ENCODE results near the gene TFAP2E.
A peak's percentile ranks its signal among the peaks of the same experiment; 100 is the strongest.
"Not testable (repeated sequence)": the region's sequence is repeated elsewhere in the genome, so short reads cannot be mapped to it uniquely, and the experiment has no call there.

The TFAP2E gene

DNA sequence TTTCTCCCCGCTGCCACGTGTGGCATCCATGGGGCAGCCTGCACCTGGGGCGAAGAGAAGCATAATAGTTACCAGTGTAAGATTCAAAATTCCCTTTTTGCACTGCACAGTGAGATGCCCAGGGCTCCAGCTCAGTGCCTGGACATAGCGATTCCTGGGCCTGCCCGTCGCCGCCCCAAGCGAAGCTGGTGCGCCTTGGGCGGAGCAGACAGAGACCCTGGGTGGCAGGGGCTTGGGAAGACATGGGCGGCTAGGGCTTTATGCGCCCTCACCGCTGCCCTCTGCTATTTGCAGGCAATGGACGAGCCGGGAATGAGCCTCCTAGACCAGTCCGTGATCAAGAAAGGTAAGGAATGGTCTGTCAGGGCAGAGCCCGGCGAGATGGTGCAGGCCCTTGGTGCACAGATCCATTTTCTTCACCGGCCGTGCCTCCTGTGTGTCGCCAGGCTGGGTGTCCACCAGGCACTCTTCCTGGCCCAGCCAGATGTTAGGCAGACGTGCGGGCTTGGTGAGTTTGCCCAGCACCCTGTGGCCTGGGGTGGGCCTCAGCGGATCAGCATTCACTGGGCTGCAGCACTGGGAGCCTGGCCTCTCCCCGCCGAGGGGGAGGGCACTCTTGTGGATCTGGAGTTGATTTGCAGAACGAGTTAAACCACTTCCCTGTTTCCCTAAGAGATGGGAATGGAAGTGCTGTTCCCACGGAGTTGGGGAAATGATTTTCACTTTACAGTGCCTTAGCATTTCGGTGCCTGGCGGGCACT is 1.7 kb downstream of the TFAP2E start:
- DNase-seq, result peak; percentile 53 to 88

DNA sequence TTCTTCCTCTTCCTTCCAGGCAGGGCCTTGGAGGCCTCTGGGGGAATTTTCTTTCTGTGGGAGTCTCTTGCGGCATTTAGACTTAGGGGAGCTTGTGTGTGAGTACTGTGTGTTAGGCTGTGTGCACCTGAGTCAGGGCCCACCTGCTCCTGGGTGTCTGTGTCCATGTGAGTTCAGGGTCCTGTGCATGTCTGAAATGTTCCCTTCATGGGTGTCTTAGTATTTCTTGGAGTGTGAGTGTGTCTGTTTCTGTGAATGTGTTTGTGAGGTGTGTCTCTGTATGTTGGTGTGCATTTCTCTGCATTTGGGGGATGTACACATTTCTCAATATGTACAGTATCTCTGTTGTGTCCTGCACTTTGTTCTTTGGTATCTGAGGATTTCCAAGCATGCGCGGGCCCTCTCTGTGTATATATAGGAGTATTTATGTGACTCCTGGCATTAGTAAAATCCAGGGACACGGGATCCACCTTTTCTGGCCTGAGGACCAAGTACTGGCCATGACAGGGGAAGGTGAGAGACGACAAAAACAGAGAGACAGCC is 2.4 kb downstream of the TFAP2E start:
- DNase-seq, result no peak

DNA sequence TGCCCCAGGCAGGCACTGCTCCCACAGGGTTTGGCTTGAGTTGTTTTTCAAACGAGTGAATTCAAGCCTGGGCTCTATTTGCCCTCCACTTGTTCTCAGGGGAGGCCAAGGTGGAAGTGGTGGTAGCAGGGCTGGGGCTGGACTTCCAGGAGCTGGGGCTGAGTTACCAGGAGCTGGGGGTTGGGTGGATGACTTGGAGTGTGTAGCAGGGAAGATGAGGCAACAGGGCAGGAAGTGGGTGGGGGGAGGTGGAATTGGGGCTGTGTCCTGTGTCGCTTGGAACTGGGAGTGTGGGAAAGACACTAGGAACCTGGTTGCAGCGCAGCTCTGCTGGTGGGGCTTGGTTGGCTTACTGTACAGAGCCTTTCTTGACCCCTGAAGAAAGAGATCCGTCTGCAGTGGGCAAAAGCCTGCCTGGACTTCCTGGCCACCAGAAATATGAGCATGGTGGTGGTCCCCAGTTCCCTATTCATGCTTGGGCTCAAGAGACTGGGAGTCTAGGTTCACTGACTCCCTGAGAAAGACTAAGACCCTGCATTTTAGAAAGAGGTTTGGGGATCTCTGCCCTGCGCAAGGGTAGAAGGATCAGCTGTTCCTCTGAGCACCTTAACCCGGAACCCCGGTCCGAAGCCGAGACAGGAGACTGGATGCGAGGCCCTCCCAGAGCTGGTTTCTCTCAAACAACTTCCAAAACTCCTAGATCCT is 3.1 kb downstream of the TFAP2E start:
- no peak for DNase-seq

DNA sequence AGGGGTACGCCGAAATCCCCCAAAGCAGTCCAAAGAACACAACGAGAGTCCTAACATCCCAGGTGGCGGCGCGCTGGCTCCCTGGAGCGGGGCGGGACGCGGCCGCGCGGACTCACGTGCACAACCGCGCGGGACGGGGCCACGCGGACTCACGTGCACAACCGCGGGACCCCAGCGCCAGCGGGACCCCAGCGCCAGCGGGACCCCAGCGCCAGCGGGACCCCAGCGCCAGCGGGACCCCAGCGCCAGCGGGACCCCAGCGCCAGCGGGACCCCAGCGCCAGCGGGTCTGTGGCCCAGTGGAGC is 3.6 kb downstream of the TFAP2E start:
- DNase-seq, result not testable (repeated sequence)

DNA sequence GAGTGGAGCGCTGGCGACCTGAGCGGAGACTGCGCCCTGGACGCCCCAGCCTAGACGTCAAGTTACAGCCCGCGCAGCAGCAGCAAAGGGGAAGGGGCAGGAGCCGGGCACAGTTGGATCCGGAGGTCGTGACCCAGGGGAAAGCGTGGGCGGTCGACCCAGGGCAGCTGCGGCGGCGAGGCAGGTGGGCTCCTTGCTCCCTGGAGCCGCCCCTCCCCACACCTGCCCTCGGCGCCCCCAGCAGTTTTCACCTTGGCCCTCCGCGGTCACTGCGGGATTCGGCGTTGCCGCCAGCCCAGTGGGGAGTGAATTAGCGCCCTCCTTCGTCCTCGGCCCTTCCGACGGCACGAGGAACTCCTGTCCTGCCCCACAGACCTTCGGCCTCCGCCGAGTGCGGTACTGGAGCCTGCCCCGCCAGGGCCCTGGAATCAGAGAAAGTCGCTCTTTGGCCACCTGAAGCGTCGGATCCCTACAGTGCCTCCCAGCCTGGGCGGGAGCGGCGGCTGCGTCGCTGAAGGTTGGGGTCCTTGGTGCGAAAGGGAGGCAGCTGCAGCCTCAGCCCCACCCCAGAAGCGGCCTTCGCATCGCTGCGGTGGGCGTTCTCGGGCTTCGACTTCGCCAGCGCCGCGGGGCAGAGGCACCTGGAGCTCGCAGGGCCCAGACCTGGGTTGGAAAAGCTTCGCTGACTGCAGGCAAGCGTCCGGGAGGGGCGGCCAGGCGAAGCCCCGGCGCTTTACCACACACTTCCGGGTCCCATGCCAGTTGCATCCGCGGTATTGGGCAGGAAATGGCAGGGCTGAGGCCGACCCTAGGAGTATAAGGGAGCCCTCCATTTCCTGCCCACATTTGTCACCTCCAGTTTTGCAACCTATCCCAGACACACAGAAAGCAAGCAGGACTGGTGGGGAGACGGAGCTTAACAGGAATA is 4.2 kb downstream of the TFAP2E start:
- peak in 1 of 2 experiments; percentile 65 for DNase-seq

DNA sequence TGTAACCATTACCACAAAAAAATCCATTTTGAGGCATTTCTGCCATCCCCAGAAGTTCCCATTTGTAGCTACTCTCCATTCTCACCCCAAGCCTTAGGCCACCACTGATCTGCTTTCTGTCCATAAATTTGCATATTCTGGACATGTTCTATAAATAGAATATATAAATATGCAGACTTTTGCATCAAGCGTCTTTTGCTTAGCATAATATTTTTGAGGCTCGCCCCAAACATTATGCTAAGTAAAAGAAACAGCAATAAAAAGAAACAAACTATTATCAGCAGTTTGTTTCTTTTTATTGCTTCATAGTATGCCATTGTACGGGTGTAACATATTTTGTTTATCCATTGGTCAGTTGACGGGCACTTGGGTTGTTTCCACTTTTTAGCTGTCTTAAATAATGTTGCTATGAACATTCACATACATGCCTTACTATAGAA is 7.9 kb downstream of the TFAP2E start:
- DNase-seq, result peak in 1 of 2 experiments; percentile 72

DNA sequence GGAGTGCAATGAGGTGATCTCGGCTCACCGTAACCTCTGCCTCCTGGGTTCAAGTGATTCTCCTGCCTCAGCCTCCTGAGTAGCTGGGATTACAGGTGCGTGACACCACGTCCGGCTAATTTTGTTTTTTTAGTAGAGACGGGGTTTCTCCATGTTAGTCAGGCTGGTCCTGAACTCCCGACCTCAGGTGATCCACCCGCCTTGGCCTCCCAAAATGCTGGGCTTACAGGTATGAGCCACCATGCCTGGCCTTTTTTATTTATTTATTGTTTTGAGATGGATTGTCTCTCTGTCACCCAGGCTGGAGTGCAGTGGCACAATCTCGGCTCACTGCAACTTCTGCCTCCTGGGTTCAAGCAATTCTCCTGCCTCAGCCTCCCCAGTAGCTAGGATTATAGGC is 8.5 kb downstream of the TFAP2E start:
- DNase-seq, result not testable (repeated sequence)

DNA sequence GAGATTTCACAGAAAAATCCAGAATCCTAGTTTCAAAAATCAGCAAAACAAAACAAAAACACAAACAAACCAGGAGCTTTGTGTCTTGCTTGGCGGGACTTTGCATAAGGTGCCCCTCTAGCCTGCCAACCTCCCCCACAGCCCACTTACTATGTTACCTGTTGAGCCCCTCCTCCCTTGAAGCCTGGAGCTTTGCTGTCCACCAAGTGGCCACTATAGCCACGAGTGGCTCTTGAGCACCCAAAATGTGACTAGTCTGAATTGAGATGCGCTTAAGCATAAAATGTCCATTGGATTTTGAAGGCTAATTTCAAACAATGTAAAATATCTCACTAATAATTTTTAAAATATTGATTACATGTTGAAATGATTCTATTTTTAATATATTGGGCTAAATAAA is 12.2 kb downstream of the TFAP2E start:
- DNase-seq, result no peak

DNA sequence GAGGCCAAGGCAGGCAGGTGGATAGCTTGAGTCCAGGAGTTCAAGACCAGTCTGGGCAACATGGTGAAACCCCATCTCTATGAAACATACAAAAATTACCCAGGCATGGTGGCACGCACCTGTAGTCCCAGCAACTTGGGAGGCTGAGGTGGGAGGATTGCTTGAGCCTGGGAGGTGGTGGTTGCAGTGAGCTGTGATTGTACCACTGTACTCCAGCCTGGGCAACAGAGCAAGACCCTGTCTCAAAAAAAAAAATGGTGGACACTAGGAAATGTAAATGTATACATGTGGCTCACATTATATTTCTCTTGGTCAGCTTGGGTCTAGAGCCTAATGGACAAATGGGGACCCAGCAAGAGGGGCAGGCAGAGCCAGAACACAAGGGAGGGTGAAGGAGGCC is 12.7 kb downstream of the TFAP2E start:
- not testable (repeated sequence) for DNase-seq

DNA sequence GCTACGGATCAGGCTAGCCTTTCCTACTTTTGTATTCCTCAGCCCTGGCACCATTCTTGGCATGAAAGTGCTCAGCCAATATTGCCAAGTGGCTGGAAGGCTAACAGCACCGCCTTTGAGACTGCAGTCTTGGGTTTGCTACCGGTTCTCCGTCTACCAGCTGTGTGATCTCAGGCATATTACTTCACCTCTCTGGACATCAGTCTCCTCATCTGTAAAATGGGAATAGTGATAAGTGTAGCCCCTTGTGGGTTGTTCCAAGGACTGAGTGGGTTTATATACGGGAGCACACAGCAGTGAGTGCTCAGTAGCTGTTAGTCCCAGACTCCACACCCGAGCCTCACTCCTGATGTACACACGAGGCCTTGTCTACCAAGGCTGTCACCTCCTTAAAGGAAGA is 13.7 kb downstream of the TFAP2E start:
- no peak for DNase-seq

DNA sequence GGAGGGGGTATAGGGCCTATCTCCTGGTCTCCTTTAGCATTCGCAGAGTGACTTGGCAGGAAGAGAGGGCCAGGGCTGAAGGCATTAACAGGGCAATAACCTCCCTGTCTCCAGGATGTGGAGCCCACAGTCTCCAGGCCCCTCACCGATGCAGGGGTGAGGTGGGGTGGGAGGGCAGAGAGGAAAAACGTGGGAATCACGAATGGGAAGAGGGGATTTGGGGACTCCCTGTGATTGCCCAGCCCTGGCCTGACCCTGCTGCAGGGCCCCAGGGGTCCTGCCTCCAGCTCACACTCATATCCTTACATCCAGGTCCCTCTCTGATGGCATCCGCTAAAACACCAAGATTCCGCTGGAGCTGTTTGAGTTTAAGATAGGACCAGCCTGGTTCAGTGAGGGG is 14.6 kb downstream of the TFAP2E start:
- DNase-seq, result no peak

DNA sequence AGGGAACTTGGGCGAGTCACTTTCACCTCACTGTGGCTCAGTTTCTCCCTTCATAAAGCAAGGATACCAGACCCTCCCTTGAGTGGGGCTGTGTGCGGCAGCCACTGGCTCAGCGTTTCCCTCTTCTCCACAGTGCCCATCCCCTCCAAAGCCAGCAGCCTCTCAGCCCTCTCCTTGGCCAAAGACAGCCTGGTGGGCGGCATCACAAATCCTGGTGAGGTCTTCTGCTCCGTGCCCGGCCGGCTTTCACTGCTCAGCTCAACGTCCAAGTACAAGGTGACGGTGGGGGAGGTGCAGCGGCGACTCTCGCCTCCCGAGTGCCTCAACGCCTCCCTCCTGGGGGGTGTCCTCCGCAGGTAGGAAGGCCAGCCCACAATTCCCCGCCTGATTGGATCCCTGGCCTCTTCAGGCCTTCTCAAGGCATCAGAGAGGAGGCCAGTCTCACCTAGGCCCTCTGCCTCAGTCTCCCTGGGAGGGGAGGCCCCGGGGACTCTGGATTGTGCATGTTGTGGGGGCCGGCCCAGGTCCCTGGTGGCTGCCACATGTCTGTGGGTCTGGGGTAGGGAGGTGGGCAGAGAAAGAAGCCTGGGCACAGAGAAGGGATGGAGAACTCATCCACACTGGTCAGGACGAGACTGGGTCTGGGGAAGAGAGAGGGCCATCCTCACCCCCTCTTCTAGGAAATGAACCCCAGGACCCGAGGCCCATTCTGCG is 15.2 kb downstream of the TFAP2E start:
- no peak for DNase-seq

DNA sequence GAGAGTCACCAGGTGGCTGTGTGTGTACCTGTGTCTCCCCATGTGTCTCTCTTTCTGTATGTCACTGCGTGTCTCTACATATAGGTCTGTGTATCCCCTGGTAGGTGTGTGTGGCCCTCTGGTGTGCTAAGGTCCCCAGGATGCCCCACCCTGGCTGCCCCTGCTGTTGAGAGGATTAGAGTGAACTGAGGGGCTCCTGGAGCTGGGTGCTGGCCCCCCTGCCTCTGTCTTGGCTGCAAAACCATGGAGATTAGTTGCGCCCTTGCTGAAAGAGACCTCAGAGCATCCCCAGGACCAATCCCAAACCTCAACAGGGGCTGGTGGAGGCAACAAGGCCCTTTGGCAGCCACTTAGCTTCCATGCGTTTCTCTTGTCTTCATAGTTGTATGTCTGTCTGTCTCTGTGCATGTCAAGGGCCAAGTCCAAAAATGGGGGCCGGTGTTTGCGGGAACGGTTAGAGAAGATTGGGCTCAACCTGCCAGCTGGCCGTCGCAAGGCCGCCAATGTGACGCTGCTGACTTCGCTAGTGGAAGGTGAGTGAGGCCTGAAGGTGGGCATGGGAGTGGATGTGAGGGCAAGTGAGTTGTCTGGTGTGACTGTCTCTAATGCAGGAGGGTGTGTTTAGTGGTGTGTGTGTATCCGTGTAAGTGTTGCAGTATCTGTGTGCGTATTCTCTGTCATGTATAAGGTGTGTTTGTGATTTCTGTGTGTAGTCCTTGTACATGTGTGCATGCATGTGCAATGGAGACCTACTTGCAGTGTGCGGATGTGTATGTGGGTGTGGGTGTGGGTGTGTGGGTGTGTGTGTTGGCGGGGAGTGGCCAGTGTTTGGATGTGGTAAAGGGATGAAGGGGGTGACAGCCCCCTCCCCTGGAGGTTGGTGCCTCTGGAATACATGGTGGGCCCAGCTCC is 16.7 kb downstream of the TFAP2E start:
- no peak for DNase-seq

DNA sequence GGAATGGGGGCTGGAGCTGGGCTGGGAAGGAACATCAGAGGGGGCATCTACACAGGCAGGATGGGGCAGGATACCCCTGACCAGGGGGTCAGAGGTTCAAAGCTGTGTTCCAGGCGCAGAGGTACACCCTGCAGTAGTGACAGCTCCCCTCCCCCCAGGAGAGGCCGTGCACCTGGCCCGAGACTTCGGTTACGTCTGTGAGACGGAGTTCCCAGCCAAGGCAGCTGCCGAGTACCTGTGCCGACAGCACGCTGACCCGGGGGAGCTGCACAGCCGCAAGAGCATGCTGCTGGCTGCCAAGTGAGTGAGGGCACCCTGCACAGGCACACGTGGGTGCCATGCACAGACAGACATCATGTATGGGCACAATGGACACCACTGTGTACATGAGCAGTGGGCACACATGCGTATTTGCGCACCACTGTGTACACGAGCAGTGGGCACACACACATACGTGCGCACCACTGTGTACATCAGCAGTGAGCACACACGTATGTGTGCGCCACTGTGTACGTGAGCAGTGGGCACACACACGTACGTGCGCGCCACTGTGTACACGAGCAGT is 17.4 kb downstream of the TFAP2E start:
- no peak for DNase-seq

DNA sequence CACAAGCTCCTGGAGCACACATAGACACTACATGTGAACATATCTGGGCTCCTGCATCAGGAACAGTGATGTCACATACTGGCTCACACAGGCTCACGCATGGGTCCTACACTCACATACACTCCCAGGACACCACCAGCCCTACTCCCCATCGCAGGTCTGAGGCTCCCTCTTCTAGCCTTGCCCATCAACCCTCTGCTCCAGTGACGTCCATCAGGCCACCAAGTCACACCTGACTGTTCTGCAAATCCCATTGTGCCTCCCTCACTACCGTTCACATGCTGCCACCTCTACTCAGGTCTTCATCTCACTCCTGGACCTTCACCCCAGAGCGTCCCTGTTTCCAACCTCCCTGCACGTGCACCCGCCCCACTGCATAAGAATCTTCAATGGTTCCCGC is 18.1 kb downstream of the TFAP2E start:
- no peak for DNase-seq

DNA sequence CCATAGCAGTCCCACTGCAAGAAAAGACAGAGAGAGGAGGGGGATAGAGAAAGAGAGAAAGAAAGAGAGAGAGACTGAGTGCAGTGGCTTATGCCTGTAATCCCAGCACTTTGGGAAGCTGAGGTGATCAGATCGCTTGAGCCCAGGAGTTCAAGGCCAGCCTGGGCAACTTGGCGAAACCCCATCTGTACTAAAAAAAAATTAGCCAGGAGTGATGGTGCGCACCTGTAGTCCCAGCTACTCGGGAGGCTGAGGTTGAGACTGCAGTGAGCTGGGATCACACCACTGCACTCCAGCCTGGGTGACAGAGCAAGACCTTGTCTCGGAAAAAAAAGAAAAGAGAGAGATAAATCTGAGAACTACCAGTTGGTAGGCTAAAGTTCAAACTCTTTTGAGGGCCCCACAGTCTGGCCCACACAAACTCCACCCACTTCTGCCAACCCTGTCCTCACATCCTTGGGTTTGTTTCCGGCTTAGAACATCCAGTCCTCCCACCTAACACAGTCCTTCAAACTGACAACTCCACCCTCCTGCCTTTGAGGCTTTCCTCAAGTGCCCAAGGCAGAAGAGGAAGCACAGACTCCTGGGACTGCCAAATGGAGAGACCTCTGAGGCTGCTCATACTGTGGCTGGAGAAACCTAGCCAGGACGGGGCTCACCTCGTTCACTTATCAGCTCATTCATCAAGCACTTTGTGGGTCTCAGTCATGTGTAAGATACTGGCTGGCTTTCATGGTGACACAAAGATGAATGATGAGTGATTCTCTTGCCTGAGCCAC is 20.1 kb downstream of the TFAP2E start:
- DNase-seq, result no peak

DNA sequence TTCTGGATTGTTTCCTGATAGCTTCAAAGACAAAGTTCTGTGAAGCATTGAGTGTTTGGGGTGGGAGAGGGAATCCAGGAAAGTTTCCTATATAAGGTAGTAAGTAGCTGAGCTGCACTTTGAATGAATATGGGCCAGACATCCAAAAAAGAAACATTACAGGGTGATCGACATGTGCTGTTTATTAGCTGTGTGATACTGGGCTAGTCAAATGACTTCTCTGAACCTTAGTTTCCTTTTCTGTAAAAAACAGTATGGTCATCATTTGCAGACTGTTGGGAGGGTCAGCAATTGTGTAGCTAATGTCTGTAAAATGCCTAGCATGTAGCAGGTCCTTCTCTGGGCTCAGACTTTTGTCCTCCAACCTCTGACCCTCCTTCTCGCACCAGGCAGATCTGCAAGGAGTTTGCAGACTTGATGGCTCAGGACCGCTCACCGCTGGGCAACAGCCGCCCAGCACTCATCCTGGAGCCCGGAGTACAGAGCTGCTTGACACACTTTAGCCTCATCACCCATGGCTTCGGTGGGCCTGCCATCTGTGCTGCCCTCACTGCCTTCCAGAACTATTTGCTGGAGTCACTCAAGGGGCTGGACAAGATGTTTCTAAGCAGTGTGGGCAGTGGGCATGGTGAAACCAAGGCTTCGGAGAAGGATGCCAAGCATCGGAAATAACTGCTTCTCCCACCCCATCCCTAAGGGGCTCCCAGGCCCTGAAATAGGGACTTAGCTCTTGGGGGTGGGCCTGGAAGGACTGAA is 21.1 kb downstream of the TFAP2E start:
- no peak for DNase-seq

DNA sequence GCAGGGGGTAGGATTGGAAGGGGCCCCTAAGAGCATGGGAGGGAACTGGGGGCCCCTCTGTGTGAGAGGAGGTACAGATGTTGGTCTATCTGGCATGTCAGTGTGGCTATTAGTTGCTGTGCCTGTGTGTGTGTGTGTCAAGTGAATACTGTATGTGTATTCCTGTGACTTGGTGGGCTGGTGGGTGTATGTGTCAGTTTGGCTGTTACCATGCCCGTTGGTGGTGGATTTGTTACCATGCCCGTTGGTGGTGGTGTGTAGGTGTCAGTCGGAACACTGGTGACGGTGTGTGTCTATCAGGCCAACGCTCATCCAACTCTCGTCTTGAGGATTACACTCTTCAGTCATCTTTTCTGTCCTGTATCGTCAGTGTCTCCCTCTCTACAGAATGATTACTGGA is 22.6 kb downstream of the TFAP2E start:
- no peak for DNase-seq

DNA sequence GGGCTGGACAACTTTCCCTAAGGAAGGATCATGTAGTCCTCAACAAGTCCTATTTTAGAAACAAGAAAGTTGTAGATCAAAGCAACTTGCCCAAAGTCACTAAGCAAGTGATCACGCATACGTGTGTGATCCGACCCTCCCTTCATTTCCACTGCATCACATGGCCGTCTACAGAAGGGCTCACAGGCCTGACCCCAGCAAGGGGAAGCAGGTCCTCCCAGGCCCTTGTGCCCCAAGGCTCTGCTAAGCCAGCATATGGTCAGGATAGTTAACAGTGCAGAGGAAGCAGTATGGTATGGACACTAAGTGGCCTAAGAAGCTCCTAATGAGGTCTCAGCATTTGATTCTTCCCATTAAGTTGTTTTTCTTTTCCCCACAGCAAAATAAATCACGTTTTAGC is 24.8 kb downstream of the TFAP2E start:
- no peak for DNase-seq

DNA sequence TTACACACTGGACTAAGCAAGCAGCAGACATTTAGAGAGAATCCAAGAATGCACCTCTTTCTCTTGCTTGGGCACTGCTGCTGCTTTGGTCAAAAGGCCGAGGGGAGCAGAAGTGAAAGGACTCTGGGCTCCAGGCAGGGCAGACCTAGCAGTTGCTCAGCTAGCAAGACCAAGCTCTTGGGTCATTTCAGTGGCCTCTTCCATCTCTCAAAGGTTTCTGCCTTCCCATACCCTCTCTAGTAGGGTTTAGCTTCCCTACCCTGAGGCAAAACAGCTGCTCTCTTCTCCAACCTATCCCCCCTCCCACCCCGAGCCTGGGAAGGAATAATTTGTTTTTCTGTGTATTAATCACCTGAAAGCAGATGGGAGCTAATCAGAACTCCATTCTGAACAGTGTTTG is 25.8 kb downstream of the TFAP2E start:
- DNase-seq, result peak in 1 of 2 experiments; percentile 46
